ENCODE data around the gene RELN. TPM values are rescaled to one million over a fixed set of nuclear protein-coding genes. Genes with fewer than 3 reads are reported as not detected.

Gene RELN
- total RNA-seq, 1 experiment from 2014 or later = 0.02 TPM

DNA sequence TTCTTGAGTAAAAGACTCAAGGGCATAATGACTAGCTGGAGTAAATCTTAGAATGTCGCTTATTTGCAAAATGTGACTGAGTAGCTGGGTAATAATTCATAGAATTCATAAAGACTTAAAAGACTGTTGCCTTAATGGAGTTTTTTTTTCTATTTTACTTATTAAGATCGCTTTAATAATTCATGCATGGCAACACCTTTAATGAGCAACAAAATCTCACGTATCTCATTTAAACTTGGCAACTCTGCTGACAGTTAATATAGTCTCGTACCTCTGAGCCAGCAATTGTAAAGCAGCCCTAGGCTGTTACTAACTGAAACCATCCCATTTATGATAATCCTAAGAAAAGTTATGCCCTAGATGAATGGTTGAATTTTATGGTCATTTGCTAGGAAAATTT is 455.7 kb downstream of the RELN start:
- H3K27me3 Mint-ChIP-seq (ENCODE audit: low read depth) = peaks cover 6% of the 10 kb centered on the region; the same call in 1 of the 2 replicates

More for the DNA sequence above, 455.7 kb downstream of the RELN start:
- no peaks in the 10 kb centered on the region for H3K4me1 ChIP-seq (ENCODE audit: insufficient read depth, low read length)
- H3K27me3 ChIP-seq (ENCODE audit: insufficient read depth, low read length) = no peaks in the 10 kb centered on the region
- no peaks in the 10 kb centered on the region for H3K9me3 Mint-ChIP-seq
- TF ChIP-seq, protein P1, sequence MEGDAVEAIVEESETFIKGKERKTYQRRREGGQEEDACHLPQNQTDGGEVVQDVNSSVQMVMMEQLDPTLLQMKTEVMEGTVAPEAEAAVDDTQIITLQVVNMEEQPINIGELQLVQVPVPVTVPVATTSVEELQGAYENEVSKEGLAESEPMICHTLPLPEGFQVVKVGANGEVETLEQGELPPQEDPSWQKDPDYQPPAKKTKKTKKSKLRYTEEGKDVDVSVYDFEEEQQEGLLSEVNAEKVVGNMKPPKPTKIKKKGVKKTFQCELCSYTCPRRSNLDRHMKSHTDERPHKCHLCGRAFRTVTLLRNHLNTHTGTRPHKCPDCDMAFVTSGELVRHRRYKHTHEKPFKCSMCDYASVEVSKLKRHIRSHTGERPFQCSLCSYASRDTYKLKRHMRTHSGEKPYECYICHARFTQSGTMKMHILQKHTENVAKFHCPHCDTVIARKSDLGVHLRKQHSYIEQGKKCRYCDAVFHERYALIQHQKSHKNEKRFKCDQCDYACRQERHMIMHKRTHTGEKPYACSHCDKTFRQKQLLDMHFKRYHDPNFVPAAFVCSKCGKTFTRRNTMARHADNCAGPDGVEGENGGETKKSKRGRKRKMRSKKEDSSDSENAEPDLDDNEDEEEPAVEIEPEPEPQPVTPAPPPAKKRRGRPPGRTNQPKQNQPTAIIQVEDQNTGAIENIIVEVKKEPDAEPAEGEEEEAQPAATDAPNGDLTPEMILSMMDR (conservative IDR thresholded peaks at IDR 0.05) = no peak
- no peak overlapping the region for H3K4ac ChIP-seq (ENCODE audit: low read depth, low read length)
- no peak overlapping the region for H2BK12ac ChIP-seq (ENCODE audit: insufficient read length, low read depth, low read length)
- no peaks in the 10 kb centered on the region for H3K9me3 ChIP-seq (ENCODE audit: control insufficient read depth, low read depth, low read length)
- H3K36me3 Mint-ChIP-seq (ENCODE audit: insufficient read depth in 1 of 3, low read depth in 3 of 3) = no peaks in the 10 kb centered on the region
- H4K20me1 ChIP-seq (ENCODE audit: control insufficient read depth, insufficient read depth, insufficient read length) = no peaks in the 10 kb centered on the region
- H2BK20ac ChIP-seq (ENCODE audit: low read depth, low read length, poor library complexity, severe bottlenecking) = no peak overlapping the region
- no peak overlapping the region for H3K27ac ChIP-seq (ENCODE audit: insufficient read length, low read depth, low read length)
- no peak overlapping the region for H4K5ac ChIP-seq (ENCODE audit: insufficient read length, low read depth, low read length)
- no CpG with 5 or more reads among the region's 4 CpGs for WGBS (ENCODE audit: extremely low coverage, insufficient read length, low lambda C conversion rate)
- DNase-seq = no peak
- no peaks in the 10 kb centered on the region for H3K79me1 ChIP-seq (ENCODE audit: insufficient read depth, low read depth, low read length, poor library complexity, severe bottlenecking)
- no peak overlapping the region for H3K9ac ChIP-seq (ENCODE audit: extremely low read depth, insufficient read length, low read length)
- no peak overlapping the region for H4K91ac ChIP-seq (ENCODE audit: insufficient read length, low read depth, low read length)
- no peak overlapping the region for H3K4me2 ChIP-seq (ENCODE audit: insufficient read depth, insufficient read length, low read length)
- no peak overlapping the region for H2BK5ac ChIP-seq (ENCODE audit: insufficient read length, low read length)
- H2BK15ac ChIP-seq (ENCODE audit: low read depth, low read length) = no peak overlapping the region
- H3K23me2 ChIP-seq (ENCODE audit: insufficient read length, low read depth, low read length, poor library complexity, severe bottlenecking) = no peaks in the 10 kb centered on the region
- H3K56ac ChIP-seq (ENCODE audit: insufficient read length, low read depth, low read length) = no peak overlapping the region
- no peak overlapping the region for H3K23ac ChIP-seq (ENCODE audit: insufficient read length, low read depth, low read length)
- H2AK5ac ChIP-seq (ENCODE audit: insufficient read length, low read length) = no peak overlapping the region
- H3K4me3 Mint-ChIP-seq = no peak overlapping the region
- no peak overlapping the region for H3K27ac Mint-ChIP-seq
- H4K8ac ChIP-seq (replicated peaks; ENCODE audit: insufficient read length, low read depth, low read length) = no peak overlapping the region
- H3K4me1 Mint-ChIP-seq = no peaks in the 10 kb centered on the region
- no peak overlapping the region for H3K14ac ChIP-seq (ENCODE audit: insufficient read depth, low read length)
- no peak overlapping the region for H3K18ac ChIP-seq (ENCODE audit: insufficient read length, low read depth, low read length)
- no peak overlapping the region for H3T11ph ChIP-seq (ENCODE audit: low read length)
- no peaks in the 10 kb centered on the region for H3K79me2 ChIP-seq (ENCODE audit: insufficient read depth, low read length)
- H2BK120ac ChIP-seq (ENCODE audit: low read depth, low read length, poor library complexity, severe bottlenecking) = no peak overlapping the region
- no peak overlapping the region for H2AFZ ChIP-seq (ENCODE audit: low read length)

Data from H9 (cell line).